GM12865 (cell line): ENCODE measurements around the gene HLA-DQA1.

Experiments
- DNase-seq: peaks from one replicate; pipeline ENCODE4 v3.0.0; 2010; ENCODE audit warnings: low read depth
- H3K4me3 ChIP-seq: 2 replicates; pipeline ENCODE4 v1.5.1; 2011; ENCODE audit warnings: mild to moderate bottlenecking, low read depth, low read length, control low read depth
- TF ChIP-seq, protein P1 (sequence below): IDR thresholded peaks from 2 replicates; pipeline ENCODE4 v1.5.1; 2011; ENCODE audit warnings: low read length, control low read depth, low read depth, inconsistent platforms; ENCODE audit not compliant: insufficient read depth; ENCODE audit errors: missing control alignments

HLA-DQA1 gene

DNA sequence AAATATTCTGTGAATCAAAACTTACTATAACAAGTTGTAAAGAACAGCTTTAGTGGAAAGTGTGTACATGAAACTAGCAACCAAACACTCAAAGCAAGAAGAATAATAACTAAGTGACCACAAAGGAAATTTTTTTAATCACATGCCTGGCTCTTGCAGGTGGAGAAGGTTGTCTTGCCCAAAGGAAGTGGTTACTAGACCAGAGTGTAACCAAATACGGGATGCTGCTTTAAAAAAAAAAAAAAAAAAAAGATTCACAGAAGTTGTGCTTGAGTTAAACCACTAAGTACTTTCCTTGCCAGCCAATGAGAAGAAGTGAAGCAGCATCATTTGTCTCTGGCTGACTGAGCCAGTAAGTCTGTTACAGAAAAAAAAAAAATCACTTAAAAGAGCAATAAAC, 48.4 kb downstream of the HLA-DQA1 start:
- peak; percentile 92 for DNase-seq
- H3K4me3 ChIP-seq = no peak overlapping the region
- TF ChIP-seq, protein P1, sequence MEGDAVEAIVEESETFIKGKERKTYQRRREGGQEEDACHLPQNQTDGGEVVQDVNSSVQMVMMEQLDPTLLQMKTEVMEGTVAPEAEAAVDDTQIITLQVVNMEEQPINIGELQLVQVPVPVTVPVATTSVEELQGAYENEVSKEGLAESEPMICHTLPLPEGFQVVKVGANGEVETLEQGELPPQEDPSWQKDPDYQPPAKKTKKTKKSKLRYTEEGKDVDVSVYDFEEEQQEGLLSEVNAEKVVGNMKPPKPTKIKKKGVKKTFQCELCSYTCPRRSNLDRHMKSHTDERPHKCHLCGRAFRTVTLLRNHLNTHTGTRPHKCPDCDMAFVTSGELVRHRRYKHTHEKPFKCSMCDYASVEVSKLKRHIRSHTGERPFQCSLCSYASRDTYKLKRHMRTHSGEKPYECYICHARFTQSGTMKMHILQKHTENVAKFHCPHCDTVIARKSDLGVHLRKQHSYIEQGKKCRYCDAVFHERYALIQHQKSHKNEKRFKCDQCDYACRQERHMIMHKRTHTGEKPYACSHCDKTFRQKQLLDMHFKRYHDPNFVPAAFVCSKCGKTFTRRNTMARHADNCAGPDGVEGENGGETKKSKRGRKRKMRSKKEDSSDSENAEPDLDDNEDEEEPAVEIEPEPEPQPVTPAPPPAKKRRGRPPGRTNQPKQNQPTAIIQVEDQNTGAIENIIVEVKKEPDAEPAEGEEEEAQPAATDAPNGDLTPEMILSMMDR = no peak

DNA sequence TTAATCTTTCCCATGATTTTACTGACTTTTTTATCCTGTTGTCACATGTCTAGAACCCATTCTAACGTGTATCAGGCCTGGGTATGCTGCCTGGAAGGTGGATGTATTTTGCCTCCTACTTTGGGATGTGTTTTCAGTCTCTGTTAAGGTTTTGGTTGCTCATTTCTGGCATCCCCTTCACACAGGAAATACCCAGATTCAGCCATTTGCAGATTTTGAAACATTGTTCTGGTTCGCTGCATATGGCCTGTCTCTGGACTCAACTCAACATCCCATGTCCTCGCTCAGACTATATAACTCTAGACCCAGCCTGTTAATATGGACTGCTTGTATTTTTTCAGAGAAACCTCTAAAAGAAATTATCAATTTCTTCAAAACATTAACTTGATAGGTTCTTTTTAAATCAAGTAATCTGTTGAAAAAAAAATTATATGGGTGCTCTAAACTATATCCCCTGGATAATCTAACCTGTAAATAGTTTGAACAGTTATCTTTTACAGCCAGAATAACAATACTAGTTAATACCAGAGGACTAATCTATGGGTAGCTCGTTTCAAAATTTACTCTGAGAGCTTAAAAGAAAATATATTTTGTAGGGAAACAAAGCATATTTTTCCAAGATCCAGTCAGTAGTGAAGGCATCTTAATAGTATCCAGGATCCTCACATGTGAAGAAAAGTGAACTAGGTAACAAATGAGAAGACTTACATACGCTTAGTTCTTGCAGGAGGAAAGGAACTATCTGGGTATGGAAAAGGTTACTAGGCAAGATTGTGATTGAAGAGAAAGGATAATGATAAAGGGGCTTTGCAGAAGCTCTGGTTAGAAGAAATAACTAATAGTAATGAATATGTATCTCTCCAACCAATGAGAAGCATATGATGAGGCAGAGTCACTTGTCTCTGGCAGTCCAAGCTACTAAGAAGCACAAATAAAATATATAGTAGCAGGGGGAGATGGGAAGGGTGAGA, 52.6 kb downstream of the HLA-DQA1 start:
- H3K4me3 ChIP-seq = no peak overlapping the region
- peak; percentile 72 for DNase-seq
- TF ChIP-seq, protein P1 = no peak

DNA sequence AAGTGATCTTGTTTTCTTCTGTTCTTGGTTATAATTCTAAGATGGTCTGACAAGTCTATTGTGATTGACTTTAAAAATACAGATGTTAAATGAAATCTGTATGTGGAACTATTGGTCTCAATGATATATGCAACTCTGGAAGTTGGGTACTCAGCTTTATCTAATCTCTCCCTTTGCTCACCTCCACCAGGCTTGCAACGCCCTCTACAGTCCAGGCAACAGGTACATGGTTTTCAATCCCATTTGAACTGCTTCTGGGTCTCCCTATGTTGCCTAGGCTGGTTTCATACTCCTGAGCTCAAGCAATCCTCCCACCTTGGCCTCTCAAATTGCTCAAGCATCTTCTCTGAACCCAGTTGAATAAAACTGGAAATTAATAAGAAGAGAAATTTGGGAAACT, 54.8 kb downstream of the HLA-DQA1 start:
- no peak overlapping the region for H3K4me3 ChIP-seq
- DNase-seq = peak; percentile 80
- TF ChIP-seq, protein P1 = peak; percentile 69
